GM21786 (cell line): ENCODE measurements around the gene SDF4.

ENCODE experiments used
- ATAC-seq: cut with Tn5 transposase; IDR thresholded peaks from one replicate; pipeline ENCODE4 v1.9.1; 2021; ENCODE audit not compliant: unreplicated experiment

The SDF4 gene

DNA sequence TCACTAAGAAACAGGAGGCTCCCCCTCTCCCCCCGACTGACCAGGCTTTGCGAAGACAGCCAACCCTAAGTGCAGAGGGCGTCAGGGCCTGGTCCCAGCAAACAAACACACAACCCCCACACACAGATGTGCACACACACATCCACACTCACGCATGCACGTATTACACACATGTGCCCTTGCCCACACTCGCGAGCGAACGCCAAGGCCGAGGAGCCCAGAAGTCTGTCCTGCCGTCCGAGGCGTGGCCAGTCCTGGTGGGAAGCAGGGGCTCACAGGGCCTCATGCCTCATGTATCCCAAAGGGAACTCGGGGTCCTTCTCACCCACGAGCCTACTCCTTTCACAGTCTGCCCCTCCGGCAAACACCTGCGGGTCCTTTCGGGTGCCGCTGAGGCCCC, 2.0 kb downstream of the SDF4 start:
- ATAC-seq, result no peak

DNA sequence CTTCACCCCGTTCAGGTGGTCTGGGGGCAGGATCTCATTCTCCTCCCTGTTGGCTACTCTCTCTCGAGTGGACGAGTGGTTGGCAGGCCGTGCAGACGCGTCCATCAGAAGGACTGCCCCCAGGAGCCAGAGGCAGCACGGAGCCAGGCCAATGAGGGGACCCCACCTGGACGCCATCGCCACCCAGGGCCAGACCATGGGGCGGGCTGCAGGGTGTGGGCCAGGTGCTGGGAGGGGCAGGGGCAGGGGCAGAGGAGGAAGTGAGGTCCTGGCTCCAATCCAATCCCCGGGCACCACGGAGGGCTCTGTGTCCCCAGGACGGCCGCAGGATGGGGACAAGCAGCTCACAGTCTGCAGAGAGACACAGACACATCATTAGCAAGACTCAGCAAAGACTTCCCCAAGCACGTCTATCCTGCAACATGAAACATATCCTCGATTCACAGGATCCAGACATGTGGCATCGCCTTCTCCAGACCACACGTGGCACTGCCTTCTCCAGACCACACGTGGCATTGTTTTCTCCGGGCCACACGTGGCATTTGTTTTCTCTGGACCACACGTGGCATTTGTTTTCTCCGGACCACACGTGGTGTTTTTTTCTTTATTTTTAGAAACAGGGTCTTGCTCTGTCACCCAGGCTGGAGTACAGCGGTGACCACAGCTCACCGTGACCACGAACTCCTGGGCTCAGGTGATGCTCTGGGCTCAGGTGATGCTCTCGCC, 3.0 kb downstream of the SDF4 start:
- no peak for ATAC-seq

DNA sequence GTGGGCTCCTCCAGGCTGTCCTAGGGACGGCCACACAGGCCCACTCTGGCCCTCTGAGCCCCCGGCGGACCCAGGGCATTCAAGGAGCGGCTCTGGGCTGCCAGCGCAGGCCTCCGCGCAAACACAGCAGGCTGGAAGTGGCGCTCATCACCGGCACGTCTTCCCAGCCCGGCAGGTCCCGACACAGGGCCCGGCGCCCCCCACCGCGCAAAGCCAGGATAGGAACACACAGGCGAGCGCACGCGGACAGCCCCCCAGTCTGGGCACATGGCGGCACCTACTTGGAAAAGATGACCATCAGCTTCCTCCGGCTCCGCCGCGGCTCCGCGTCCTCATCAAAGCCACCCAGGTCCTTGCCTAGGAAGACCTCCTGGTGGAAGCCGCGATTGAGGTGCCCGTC, 3.6 kb downstream of the SDF4 start:
- no peak for ATAC-seq

DNA sequence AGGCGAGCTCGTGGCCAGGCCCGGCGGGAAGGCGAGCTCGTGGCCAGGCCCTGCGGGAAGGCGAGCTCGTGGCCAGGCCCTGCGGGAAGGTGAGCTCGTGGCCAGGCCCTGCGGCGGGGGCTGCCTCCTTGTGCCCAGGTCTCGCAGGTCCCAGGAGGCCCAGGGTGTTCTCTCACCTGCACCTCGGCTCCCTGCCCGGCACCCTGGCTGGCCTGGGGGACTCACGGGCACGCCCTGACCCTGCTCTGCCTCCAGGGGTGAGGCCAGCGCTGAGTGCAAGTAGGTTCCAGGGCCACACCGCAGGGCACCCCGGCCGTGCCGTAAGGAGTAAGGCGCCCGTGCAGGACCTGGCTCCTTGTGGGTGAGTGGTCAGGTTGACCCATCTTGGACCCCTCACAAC, 4.4 kb downstream of the SDF4 start:
- ATAC-seq, result no peak

DNA sequence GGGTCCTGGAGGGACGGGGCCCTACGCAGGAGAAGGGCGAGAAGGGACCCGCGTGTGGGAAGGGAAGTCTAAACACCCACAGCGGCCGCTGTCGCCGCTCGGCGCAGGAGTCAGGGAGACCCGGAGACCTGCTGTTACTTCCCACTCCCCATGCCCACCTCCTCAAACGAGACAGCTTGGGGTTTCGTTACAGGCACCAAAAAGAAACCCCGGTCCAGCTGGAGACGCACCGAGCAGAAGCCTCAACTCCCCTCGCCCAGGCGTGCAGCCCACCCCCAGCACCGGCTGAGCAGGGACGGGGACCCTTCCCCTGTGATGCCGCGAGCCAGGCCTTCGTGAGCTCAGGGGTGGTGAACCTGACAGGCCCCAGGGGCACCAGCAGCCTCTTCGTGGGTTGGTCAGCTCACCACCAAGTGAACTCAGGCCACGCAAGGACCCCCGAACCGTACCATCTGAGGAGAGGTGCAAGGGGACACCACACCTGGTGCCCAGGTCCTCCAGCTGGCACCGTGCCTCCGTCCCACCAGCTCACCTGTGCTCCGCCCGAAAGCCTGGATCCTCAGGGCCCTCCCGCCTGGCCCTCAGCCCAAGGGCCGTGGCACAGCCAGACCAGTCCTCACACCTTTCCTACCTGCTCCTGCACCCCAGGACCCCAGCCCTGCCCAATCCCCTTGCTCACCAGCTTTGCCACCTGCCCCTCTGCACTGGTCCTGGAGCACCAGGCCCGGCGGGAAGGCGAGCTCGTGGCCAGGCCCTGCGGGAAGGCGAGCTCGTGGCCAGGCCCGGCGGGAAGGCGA, 5.0 kb downstream of the SDF4 start:
- no peak for ATAC-seq

DNA sequence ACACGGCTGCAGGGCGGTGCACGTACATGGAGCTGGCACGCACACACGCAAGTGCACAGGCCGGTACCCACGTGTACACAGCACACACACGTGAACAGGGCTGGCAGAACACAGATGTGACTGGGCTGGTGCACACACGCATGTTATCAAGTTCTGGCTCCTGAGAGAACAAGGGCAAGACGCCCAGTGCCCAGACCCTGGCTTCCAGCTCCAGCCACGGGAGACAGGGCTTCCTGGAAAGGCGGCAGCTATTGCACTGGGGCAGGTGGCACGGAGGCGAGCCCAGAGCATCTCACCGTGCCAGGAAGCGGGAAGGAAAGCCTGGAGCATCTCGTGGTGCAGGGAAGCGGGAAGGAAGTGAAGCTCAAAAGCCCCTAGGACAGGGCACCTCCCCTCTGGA, 5.9 kb downstream of the SDF4 start:
- ATAC-seq, result no peak

DNA sequence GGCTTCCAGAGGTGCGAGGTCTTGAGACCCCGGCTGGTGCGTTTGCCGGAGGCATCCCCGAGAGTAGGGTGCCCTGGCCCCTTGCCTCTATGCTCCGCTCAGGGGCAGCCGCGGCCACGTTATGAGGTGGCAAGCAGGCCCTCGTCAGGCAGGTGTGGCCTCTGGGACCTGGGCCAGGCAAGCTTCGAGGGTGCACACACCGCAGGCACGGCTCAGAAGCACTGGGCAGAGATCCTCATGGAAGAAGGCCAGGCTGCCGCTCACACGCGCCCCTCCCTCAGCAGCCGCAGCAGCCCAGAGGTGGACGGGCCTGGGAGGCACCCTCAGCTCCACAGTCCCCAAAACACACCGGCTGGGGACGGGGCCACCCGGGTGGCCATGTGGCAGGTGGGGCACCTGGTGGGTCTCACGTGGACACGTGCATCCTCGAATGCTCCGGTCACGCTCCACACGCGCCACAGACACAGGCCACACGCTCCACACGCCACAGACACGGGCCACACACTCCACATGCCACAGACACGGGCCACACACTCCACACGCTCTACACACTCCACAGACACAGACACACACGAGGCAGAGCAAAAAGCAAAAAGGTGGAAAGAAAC, 6.5 kb downstream of the SDF4 start:
- ATAC-seq, result no peak

DNA sequence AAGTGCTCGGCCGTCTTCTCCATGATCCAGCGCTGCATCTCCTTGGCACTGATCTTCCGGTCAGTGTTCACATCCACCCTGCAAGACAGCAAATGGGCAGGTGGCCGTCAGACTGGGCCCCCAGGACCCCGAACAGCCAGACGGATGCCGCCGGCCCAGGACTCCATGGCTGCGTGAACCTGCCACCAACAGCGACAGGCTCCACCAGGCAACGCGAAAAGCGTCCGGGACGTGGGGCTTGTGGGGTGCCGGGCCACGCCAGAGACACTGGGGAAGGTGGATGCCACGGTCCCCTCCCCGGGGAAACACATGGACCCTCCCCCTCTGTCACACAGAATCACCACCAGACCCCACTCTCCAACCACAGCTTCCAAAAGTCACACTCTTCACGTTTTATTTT, 7.9 kb downstream of the SDF4 start:
- ATAC-seq, result no peak

DNA sequence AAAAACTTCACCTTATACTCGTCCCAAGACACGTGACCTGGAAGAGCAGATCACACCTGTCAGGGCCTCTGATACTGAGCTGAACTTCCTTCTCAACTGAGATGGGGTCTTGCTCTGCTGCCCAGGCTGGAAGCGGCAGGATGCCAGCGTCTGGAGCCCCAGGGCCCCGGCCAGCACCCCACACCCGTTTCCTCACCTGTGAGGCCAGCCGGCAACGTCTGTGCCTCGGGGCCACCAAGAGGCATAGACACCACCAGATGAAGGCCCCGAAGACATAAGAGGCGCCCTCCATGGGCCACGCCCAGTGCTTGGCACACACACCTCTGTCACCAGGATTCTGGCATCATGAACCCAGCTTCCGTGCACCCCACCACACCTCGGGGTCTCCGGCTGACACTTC, 8.5 kb downstream of the SDF4 start:
- ATAC-seq, result no peak

DNA sequence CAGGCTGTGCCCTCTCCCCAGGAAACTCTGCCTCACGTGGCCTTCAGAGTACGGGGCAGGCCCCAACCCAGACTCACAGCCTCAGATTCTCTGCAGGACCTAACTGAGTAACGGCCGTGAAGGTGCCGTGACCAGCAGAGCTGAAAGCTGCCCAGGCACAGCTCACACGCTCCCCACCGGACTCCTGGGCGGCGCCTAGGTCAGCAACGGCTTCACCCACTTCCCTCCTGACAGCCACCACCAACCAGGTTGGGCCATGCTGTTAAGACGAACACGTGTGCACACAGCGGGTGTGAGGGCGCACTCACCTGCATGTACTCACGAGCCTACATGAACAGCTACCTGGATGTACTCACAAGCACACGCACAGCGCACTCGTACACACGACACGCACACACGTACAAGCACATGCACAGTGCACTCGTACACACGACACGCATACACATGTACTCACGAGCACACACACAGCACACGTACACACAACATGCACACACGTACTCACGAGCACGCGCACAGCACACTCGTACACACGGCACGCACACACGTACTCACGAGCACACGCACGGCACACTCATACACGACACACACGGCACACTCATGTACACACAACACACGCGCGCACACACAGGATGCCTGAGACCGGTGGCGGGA, 9.1 kb downstream of the SDF4 start:
- ATAC-seq, result no peak

DNA sequence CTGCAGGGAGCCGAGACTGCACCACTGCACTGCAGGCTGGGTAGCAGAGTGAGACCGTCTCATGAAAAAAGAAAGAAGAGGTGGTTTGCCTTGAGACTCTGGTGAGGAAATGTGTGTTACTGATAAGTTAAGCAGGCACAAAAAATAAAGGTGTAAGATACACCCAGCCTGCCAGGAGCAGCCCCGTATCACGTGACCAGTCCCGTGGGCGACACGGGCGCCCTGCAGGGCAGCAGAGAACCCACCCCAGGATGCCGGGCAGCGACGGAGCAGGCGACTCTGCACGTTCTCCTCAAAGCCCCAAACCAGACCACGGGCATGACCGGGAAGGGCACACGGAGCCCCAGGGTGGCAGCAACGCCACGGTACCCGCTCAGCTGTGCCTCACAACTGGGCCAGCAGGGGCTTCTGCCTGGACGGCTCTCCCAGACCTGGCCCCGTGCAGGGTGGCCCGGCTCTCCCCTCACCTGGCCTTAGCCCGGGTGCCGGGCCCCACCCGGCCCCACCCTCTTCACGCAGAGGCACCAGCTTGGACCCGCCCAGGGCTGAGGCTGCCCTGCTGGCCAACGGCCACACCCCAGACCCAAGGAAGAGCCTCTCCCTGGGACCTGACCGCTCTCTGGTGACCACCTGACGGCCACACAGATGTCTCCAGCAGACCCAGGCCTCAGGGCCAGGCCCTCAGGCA, 9.8 kb downstream of the SDF4 start:
- ATAC-seq, result no peak

DNA sequence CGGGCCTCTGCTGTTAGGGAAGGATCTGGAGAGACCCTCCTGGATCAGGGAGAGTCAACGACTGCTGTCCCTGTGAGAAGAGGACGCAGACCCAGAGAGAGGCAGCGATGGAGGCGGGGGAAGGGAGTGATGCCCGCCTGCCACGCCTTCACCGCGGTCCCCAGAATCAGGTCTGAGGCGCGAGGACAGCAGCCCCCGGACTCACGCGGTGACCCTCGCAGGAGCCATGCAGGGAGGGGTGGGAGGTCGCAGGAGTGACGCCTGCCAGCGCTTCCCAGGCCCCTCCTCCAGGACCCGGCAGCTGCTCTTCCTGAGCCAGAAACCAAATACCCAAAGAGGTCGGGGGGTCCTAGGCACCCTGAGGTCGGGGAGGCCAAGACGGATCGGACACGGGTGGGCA, 11.6 kb downstream of the SDF4 start:
- no peak for ATAC-seq

DNA sequence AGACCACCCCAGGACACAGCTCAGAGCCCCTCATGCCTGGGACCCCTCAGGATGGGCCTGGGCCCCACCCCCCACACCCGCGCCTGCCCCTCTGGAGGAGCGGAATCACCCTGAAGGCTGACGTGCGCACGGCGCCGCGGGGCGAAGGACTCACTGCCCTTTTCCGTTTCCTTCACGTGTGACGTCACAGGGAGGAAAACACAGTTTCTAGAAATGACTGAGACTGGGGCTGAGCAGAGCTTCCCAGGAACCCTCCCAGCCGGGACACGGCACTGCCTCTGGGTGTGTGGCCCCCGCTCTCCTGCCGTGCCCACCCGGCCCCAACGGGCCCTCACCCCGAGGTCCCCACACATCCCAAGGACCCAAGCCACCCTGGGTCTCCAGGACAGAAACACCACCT, 12.5 kb downstream of the SDF4 start:
- no peak for ATAC-seq

DNA sequence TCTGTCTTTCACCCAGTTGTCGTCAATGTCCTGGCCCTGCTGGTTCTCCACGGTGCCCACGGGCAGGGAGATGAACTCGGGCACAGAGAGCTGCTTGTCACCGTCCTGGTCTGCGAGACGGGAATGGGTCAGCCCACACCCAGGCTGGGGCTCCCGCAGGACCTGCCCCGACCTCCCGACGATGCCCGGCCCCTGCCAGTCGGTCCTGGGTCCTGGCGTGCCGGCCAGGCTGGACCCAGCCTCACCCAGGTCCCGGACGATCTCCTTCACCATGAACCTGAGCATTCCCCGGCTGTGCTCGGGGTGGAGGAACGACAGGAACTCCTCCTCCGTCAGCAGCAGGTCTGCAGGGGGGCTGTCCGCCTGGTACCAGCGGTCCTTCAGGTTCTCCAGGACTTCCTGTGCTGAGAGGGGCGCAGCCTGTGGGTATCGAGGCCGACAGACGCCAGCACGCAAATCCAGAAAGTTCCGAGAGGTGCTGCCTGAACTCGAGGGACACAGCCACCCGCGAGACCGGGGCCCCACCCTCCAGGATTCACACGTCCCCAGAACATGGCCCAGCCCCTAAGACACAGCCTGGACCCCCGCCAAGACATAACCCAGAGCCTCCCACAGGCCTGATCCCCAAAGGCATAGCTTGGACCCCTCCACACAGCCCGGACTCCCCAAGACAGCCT, 13.1 kb downstream of the SDF4 start:
- ATAC-seq, result no peak

DNA sequence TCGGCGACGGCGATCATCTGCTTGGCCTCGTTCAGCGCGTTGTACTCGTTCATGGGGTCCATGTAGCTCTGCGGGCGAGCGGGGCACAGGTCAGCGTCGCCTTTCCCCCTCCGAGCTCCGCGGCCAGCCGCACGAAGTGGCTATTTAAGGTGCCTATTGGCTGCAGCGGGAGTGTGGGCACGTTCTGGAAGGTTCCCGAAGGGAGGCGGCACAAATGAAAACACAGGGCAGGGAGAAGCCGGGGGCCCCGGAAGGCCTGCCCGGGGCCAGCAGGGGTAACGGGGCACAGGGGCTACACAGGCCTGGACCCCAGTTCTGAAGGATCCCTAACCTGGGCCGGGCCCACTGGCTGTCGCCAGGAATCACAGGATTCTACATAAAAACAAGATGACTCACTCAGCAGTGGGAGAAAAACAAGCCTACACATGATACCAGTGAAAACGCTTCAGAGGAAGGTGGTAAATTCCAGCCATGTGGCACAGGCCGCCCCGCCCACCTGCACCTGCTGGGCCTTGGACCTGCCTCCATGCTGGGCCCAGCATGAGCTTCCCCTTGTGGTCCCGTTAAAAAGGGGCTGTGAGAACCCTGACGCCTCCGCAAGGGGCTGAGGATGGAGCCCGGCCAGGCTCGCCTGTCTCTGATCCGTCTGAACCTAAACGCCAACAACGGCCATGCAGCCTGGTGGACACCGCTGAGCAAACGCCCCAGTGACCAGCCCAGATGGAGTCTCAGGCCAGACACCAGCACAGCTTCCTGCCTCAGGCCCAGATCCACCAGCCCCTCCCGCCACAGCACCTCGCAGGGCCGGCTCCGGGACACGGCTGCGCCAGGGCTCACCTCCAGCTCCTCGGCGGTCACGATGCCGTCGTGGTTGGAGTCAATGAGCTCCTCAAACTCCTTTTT, 13.9 kb downstream of the SDF4 start:
- ATAC-seq, result no peak

DNA sequence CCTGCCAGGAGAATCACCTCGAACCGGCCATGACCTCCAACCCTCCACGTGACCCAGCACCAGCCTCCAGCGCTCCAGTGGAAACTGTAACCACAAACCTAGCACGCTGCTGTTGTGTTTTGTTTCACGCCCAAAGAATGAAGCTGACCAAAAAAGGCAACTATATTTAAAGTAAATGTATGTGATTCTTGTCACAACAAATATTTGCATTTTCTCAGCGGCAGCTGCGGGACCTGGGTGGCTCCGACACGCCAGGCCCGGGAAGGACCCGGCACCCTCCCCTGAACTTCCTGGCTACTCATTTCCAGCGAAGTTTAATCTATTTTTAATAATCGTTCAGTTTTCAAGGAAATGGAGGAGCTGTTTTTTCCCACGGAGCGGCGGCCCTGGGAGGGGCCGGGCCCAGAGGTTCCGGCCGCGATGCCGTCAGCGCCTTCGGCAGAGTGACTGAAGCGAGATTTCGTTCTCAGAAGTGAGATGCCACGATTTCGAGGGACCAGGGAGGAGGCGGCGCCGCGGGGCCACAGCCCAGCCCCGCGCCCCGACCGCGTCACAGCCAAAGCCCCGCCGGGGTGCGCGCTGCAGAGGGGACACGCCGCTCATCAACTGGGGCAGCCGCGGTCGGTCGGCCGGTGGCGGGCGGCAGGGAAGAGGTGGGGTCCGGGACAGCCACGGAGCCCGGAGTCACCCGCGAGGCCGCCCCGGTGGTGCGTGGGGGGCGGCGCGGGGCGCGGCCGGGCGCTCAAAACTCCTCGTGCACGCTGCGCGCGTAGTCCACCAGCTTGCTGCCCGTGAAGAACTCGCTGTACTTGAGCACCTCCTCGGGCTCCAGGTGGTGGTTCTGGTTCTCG, 14.8 kb downstream of the SDF4 start:
- no peak for ATAC-seq

DNA sequence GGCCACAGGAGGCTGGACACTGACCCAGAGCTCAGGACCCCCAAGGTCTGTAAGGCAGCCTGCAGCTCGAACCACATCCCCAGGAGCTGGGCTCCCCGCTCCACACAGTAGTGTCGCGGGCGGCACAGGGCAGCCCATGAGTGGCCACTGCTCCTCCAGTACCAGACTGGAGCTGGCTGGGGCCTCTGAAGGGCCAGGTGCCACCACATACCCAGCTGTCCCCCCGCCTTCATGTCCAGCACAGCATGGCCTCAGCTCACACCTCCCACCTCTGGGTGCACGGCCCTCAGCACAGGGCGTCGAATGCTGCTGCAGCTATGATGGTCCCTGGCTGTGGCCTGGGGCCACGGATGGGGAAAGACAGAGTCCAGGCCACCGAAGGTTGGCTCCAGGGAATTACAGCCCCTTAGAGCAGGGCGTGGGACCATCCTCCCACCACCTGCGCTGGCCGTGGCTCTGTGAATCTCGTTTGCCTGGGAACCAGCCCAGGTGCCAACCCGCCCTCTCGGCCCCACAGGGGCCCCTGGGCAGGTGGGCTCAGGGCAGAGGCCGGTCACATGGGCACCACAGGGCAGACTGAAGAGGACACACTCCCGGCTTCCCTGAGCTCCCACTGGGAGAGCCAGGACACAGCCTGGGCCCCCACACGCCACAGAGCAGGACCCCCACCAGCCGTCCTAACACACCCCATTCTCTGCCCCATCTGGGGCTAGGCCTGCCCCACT, 15.8 kb downstream of the SDF4 start:
- ATAC-seq, result no peak

DNA sequence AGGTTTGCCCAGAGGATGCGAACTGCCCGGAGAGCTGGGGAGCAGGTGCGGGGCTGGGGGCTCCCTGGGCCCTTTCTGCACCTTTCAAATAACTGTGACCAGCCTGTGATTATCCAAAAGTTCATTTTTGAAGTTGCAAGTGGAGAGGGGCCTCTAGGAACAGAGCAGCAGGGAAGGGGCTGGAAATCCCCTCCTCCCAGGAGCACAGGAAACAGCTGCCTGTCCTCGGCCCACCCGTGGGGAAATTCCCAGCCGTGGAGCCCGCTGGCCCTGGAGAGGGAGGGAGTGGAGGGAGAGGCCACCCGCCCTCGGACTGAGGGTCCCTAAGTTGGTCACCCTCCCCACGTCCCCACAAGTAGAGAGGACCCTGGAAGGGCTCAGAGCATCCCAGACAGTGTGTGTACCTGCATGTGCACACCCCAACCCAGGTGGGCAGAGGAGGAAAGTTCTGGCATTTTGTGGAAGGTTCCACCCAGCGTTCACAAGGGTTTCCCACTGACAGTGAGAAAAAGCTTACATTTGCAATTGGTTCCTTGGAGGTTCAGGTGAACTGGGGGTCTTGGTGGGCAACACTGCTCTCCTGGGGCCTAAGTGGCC, 16.6 kb downstream of the SDF4 start:
- ATAC-seq, result no peak
